ENCODE results near the gene UGT1A4. TPM values are rescaled to one million over a fixed set of nuclear protein-coding genes. Genes with fewer than 3 reads are reported as not detected.

Gene UGT1A4
- polyA plus RNA-seq (ENCODE audit: insufficient read length in 10 of 10) = not detected
- long read RNA-seq, donor 1 = 0 reads
- long read RNA-seq, donor 2 = 0 reads
- long read RNA-seq, donor 3 = 0 reads
- long read RNA-seq, donor 4 = 0 reads
- long read RNA-seq, donor 5 = 0 reads
- long read RNA-seq, donor 6 = 0 reads
- long read RNA-seq, donor 7 = 0 reads
- long read RNA-seq, donor 8 = 0 reads
- long read RNA-seq, donor 9 = 0 reads

DNA sequence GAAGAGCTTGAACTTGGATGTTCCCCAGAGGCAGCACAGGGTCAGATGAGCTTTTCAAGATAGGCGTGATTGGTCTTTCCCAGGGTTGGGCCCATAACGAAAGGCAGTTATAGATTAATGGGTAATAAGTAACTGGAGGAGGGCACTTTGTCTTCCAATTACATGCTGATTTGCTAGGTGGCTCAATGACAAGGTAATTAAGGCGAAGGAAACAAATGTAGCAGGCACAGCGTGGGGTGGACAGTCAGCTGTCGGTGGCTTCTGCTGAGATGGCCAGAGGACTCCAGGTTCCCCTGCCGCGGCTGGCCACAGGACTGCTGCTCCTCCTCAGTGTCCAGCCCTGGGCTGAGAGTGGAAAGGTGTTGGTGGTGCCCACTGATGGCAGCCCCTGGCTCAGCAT, at the start of gene UGT1A4:
Gene UGT1A4 (plus strand): TSS at position 185 of the 400 bp plus-strand sequence. CDS start 85 bp downstream, at position 270.
- no peak for DNase-seq

GRCh38 chr2:233671290-233672161, 47.0 kb upstream of the UGT1A4 start, which contains the start of gene UGT1A9:
Gene UGT1A9 (plus strand): TSS chr2:233671898. CDS start chr2:233671935, 37 bp downstream.
- no peak for DNase-seq

DNA sequence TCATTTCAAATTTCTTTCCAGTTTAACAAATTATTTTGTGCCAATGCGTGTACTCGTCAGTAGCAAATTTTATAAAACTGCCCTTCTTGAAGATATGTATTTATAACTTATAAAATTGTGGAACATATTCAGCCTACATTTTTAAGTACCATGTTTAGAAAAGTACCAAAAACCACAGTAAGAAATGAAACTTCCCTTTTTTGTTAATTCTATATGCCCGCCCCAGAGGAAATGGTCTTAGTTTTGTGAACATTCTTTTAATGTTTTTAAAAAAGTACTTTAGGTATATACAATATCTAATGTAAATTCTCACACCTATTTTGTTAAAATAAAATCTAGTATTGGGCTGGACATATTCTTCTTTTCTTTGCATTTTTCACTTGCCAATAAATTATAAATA, 45.6 kb upstream of the UGT1A4 start:
- DNase-seq = no peak

DNA sequence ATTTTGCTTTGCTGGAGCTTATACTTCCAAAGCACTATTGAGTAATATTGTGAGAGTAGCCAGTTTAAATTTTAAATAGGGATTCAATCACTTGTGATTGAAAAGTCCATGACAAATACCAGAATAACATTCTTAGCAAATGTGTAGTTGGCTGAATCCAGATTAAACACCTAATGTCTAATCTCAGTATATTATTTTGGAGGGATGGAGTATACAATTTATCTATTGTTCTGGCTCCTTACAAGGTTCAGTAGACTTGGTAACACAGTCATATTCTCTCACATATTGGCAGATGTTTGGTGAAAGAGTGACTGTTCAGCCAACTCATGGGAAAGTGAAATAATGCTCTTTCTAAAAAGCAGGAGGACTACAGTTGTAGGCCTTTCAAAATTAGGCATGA, 44.6 kb upstream of the UGT1A4 start:
- no peak for DNase-seq

- no peak for DNase-seq
These were observed 44.2 kb upstream of the UGT1A4 start for GRCh38 chr2:233674314-233674713.

DNA sequence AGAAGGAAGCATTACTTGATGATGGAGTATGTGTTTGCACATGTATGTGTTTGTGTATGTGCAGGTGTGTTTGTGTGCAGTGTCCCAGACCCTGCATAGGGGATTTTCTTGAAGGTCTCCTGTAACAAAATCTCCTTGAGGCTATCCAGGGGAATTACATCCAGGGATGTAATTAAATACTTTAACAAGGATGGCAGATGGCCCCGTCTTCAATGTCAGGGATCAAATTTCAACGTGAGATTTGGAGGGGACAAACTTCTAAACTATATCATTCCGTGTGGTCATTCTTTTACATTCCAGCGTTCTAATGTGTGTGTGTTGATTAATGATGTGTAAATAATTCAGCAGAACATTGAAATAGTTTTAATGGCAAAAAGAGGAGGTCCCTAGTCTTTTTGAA, 43.5 kb upstream of the UGT1A4 start:
- no peak for DNase-seq

DNA sequence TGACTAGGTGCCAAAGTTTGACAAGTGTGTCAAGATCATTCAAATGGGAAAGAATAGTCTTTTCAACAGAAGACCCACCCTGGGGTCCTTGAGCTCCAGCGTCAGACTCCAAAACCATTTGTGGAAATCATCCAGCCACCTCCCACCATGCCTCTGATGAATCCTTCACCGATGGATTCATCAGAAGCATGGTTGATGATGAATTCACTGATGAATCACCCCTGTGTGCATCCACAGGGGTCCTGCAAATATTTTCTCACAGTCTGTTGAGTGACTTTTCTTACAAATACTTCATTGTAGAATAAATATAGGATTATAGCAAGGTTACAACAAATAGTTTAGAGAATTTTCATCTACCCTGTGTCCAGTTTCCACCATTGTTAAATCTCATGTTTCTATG, 42.5 kb upstream of the UGT1A4 start:
- no peak for DNase-seq

- no peak for DNase-seq
These were observed 39.3 kb upstream of the UGT1A4 start for GRCh38 chr2:233679196-233679595.

DNA sequence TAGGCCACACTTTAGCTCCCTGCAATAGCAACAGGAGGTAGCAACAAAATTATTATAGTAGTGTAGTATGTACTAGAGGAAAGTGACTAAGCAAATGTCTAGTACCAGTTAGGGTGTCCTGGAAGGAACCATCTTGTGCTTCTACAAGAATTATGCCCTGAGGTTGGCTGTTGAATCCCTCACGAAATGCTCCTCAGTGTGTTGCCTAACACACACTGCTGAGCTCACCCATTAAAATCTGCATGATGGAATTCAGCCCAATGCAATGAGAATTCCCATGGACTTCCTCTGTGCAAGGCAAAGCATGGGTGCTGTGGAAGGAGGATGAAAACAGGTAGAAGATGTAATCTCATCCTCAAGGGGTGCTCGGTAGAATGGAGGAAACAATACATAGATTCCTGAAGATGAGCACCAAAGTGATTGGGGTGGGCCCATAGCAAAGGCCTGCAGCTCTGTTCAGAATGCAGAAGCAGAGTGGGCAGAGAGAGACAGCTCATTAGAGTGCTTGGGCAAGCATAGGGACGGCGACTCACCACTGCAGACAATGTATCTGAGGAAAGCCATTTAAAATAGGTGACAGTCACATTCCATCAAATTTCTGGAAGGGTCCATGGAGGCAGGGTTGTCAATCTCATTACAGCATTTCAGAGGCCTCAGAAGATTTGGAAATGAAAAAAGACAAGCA, 38.0 kb upstream of the UGT1A4 start:
- DNase-seq = no peak

DNA sequence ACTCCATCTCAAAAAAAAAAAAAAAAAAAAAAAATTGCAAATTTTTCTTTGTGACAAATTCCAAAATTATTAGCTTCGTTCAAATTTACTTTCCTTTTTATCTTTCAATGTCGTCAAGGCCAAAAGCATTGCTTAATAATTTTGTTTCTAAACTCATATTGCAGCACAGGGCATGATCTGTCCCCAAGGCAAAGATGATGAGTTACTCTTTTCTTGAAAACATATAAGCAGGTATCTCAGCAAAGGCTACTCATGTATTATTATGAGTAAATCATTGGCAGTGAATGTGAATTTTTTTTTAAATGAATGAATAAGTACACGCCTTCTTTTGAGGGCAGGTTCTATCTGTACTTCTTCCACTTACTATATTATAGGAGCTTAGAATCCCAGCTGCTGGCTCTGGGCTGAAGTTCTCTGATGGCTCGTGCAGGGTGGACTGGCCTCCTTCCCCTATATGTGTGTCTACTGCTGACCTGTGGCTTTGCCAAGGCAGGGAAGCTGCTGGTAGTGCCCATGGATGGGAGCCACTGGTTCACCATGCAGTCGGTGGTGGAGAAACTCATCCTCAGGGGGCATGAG, 36.9 kb upstream of the UGT1A4 start, which contains the start of gene UGT1A7:
Gene UGT1A7 (plus strand): TSS at position 381 of the 579 bp plus-strand sequence. CDS start 37 bp downstream, at position 418.
- DNase-seq = no peak

DNA sequence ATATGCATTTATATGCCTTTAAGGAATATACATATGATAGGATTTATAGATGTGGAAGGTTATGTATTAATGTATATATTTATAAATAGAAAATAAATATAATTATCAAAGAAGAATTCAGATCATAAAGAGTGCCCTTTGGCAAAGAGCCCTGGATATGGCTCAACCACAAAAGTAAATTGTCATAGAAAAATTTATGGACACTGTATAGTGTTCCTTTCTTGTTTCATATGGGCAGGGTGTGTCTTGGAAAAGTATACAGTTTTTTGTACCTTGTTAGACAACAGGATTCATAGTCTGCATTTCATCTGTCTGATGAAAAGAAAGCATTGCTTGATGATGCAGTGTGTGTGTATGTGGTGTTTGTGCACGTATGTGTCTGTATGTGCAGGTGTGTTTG, 33.9 kb upstream of the UGT1A4 start:
- no peak for DNase-seq

- no peak for DNase-seq
These were observed 31.6 kb upstream of the UGT1A4 start for GRCh38 chr2:233686928-233687327.

DNA sequence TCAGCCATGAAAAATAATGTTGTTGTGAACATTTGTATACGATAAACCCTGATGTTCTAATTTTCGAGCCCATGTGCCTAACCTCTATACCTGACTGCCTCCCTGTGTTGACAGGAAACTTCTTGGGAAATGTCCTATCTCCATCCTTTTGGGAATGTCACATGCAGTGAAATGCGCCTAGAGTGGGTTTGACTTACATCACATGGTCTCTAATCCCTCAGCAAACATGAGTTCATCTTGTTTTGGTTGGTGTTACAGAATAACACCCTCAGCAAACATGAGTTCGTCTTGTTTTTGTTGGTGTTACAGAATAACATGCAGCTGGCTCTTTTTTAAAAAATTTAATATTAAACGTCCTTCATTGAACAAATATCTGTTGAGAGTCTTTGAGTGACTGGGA, 30.2 kb upstream of the UGT1A4 start:
- no peak for DNase-seq

- no peak for DNase-seq
These were observed 29.5 kb upstream of the UGT1A4 start for GRCh38 chr2:233689031-233689430.

- no peak for DNase-seq
These were observed 29.0 kb upstream of the UGT1A4 start for GRCh38 chr2:233689501-233689900.

- no peak for DNase-seq
These were observed 28.1 kb upstream of the UGT1A4 start for GRCh38 chr2:233690444-233690843.

- DNase-seq = no peak
These were observed 26.8 kb upstream of the UGT1A4 start for GRCh38 chr2:233691443-233692433.

GRCh38 chr2:233692648-233693047, 25.9 kb upstream of the UGT1A4 start, which contains the start of gene UGT1A6:
Gene UGT1A6 (plus strand): TSS chr2:233692890. CDS start chr2:233693005, 115 bp downstream.
- no peak for DNase-seq

DNA sequence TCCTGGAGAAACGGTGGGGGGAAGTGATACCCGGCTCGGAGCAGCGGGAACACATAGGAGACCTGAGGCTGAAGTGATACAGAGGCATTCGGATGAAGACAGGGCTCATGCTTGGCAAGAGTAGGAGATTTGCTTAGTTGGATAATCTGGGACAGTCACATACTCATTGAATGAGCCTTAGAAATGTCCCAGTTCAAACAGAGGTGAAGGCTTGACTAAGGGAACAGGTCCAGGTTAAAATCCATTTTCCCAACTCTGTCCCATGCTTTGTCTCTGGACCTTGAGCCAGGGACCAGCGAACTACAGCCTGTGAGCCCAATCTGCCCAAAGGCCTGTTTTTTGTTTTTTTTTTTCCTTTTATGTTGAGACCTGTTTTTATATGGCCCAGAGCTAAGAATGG, 24.6 kb upstream of the UGT1A4 start:
- DNase-seq = no peak

- DNase-seq = no peak
These were observed 19.8 kb upstream of the UGT1A4 start for GRCh38 chr2:233698740-233699139.
